Activated CD4-positive, alpha-beta T cell treated with anti-CD3 and anti-CD28 coated beads, Interleukin-2, amount 50 U/mL, for 24 hours (primary cell): ENCODE measurements around the gene ZXDA.
A peak's percentile ranks its signal among the peaks of the same experiment; 100 is the strongest.
"Not testable (repeated sequence)": the region's sequence is repeated elsewhere in the genome, so short reads cannot be mapped to it uniquely, and the experiment has no call there.

ENCODE experiments used
- DNase-seq, 2 donors: peaks; one replicate each; pipeline ENCODE4 v3.0.0-alpha.2; 2020; ENCODE audit warnings: low read depth in 1 of 2, low spot score in 1 of 2

The ZXDA gene

GRCh38 chrX:57910287-57910912 lies at the start of gene ZXDA:
Gene ZXDA (minus strand): TSS chrX:57910458. CDS start chrX:57910420, 38 bp downstream.
- DNase-seq = not testable (repeated sequence)

- DNase-seq = no peak
These were observed 42.0 kb upstream of the ZXDA start for GRCh38 chrX:57952320-57952678.

GRCh38 chrX:57951666-57952319 lies 41.5 kb upstream of the ZXDA start:
- no peak for DNase-seq

- DNase-seq = no peak
These were observed 23.1 kb upstream of the ZXDA start for GRCh38 chrX:57933321-57933720.

GRCh38 chrX:57932266-57932665 lies 22.0 kb upstream of the ZXDA start:
- no peak for DNase-seq

GRCh38 chrX:57930051-57930450 lies 19.8 kb upstream of the ZXDA start:
- DNase-seq = no peak

GRCh38 chrX:57929373-57929772 lies 19.1 kb upstream of the ZXDA start:
- no peak for DNase-seq

GRCh38 chrX:57925806-57926205 lies 15.5 kb upstream of the ZXDA start:
- no peak for DNase-seq

- no peak for DNase-seq
These were observed 8.6 kb upstream of the ZXDA start for GRCh38 chrX:57918750-57919436.

GRCh38 chrX:57915680-57916079 lies 5.4 kb upstream of the ZXDA start:
- DNase-seq = no peak

GRCh38 chrX:57909595-57910286 lies 517 bp downstream of the ZXDA start:
- DNase-seq = peak in 1 of 2 donors; percentile 2

GRCh38 chrX:57908972-57909594 lies 1.2 kb downstream of the ZXDA start:
- not testable (repeated sequence) for DNase-seq

GRCh38 chrX:57906790-57907189 lies 3.5 kb downstream of the ZXDA start:
- DNase-seq = no peak

GRCh38 chrX:57905141-57905540 lies 5.1 kb downstream of the ZXDA start:
- no peak for DNase-seq

GRCh38 chrX:57904176-57904880 lies 5.9 kb downstream of the ZXDA start:
- DNase-seq = no peak

- no peak for DNase-seq
These were observed 7.6 kb downstream of the ZXDA start for GRCh38 chrX:57902633-57903032.

- no peak for DNase-seq
These were observed 8.8 kb downstream of the ZXDA start for GRCh38 chrX:57901466-57901865.

GRCh38 chrX:57900975-57901374 lies 9.3 kb downstream of the ZXDA start:
- no peak for DNase-seq

- no peak for DNase-seq
These were observed 10.4 kb downstream of the ZXDA start for GRCh38 chrX:57899906-57900305.

GRCh38 chrX:57899064-57899463 lies 11.2 kb downstream of the ZXDA start:
- DNase-seq = no peak

- no peak for DNase-seq
These were observed 38.8 kb downstream of the ZXDA start for GRCh38 chrX:57871463-57871862.
